Fibroblast of upper back skin (primary cell): ENCODE data around the gene CXorf66.
"Not testable (repeated sequence)": the region's sequence is repeated elsewhere in the genome, so short reads cannot be mapped to it uniquely, and the experiment has no call there.

ENCODE experiments used
- DNase-seq: peaks from one replicate; pipeline ENCODE4 v3.0.0-alpha.2; 2013

CXorf66 gene

GRCh38 chrX:139965421-139965820 lies at the start of gene CXorf66:
CXorf66 (minus strand) TSS chrX:139965521; CDS start chrX:139965496, 25 bp downstream.
- DNase-seq, result no peak

- no peak for DNase-seq
Measured at GRCh38 chrX:139982856-139983255, 17.5 kb upstream of the CXorf66 start.

GRCh38 chrX:139974471-139974870 lies 9.2 kb upstream of the CXorf66 start:
- DNase-seq, result no peak

- no peak for DNase-seq
Measured at GRCh38 chrX:139972629-139973624, 7.6 kb upstream of the CXorf66 start.

- no peak for DNase-seq
Measured at GRCh38 chrX:139972113-139972512, 6.8 kb upstream of the CXorf66 start.

GRCh38 chrX:139971394-139971749 lies 6.1 kb upstream of the CXorf66 start:
- DNase-seq, result no peak

GRCh38 chrX:139969286-139969685 lies 4.0 kb upstream of the CXorf66 start:
- DNase-seq, result no peak

- no peak for DNase-seq
Measured at GRCh38 chrX:139967750-139968149, 2.4 kb upstream of the CXorf66 start.

GRCh38 chrX:139967300-139967699 lies 2.0 kb upstream of the CXorf66 start:
- no peak for DNase-seq

GRCh38 chrX:139966159-139966558 lies 838 bp upstream of the CXorf66 start:
- DNase-seq, result not testable (repeated sequence)

GRCh38 chrX:139961091-139961490 lies 4.2 kb downstream of the CXorf66 start:
- not testable (repeated sequence) for DNase-seq

- no peak for DNase-seq
Measured at GRCh38 chrX:139949703-139950102, 15.6 kb downstream of the CXorf66 start.

GRCh38 chrX:139945075-139945474 lies 20.2 kb downstream of the CXorf66 start:
- no peak for DNase-seq

- no peak for DNase-seq
Measured at GRCh38 chrX:139936259-139936658, 29.1 kb downstream of the CXorf66 start.

GRCh38 chrX:139933904-139934303 lies 31.4 kb downstream of the CXorf66 start:
- no peak for DNase-seq

GRCh38 chrX:139932901-139933796 lies 32.2 kb downstream of the CXorf66 start, which contains the start of gene ATP11C:
ATP11C (minus strand) TSS chrX:139933053; CDS start chrX:139932042, 1,011 bp downstream.
- peak; percentile 91 for DNase-seq

GRCh38 chrX:139932073-139932900 lies 33.0 kb downstream of the CXorf66 start:
- DNase-seq, result no peak

GRCh38 chrX:139931646-139932072 lies 33.7 kb downstream of the CXorf66 start:
- no peak for DNase-seq

- no peak for DNase-seq
Measured at GRCh38 chrX:139930916-139931645, 34.2 kb downstream of the CXorf66 start.

- no peak for DNase-seq
Measured at GRCh38 chrX:139930401-139930800, 34.9 kb downstream of the CXorf66 start.

- no peak for DNase-seq
Measured at GRCh38 chrX:139929876-139930275, 35.4 kb downstream of the CXorf66 start.

GRCh38 chrX:139924696-139925095 lies 40.6 kb downstream of the CXorf66 start:
- no peak for DNase-seq
